Suprapubic skin (tissue), 4 donors: ENCODE results near the gene GHRHR.

ENCODE experiments used
- CTCF ChIP-seq, 2 donors: fragments of 200-600 bp in 1 of 2; fragments of 450-650 bp in 1 of 2; sonication (generic) in 1 of 2; IDR thresholded peaks; one replicate each; pipeline ENCODE4 v1.5.1; 2016 to 2019; ENCODE audit warnings: antibody characterized with exemption in 2 of 2, mild to moderate bottlenecking in 1 of 2, moderate library complexity in 1 of 2
- EP300 ChIP-seq: sonication (generic); formaldehyde crosslinking; IDR thresholded peaks from one replicate; pipeline ENCODE4 v1.6.1; 2017; ENCODE audit warnings: antibody characterized with exemption
- POLR2A ChIP-seq, 2 donors: fragments of 450-650 bp; IDR thresholded peaks; one replicate each; pipeline ENCODE4 v1.6.1; 2017; ENCODE audit warnings: antibody characterized with exemption in 2 of 2, mild to moderate bottlenecking in 2 of 2, moderate library complexity in 2 of 2
- POLR2AphosphoS5 ChIP-seq, 3 donors: sonication (generic); formaldehyde crosslinking; IDR thresholded peaks; one replicate each; pipeline ENCODE4 v1.6.1; 2017; ENCODE audit warnings: antibody characterized with exemption in 3 of 3

DNA sequence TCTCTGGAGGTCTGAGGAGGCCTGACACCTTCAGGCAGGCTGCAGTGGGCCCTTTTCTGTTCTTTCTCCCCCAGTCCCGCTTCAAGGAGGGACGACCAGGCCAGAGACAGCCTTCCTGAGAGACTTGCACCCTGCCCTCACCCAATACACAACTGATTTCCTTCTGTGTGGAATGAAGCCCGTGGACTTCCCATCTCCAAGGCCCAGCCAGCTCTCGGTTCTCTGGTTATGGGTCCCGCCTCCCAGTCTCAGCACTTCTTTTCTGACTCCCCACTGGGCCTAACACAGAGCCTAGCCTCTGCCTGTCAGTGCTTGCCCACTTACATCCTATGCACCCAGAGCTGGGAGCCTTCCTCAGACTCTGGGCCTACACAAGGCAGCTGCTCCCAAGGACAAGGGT lies 64.3 kb downstream of the GHRHR start:
- TF ChIP-seq CTCF (IDR thresholded peaks at IDR 0.05) (no peak), POLR2A (IDR thresholded peaks at IDR 0.05) (no peak), POLR2AphosphoS5 (IDR thresholded peaks at IDR 0.05) (no peak), EP300 (no peak)
